Ovary (tissue), 9 donors: ENCODE data around the gene BCKDK. TPM values are rescaled to one million over a fixed set of nuclear protein-coding genes. Genes with fewer than 3 reads are reported as not detected.

Experiments used
- DNase-seq, 5 donors: peaks; one replicate each; pipeline ENCODE4 v3.0.0-alpha.2; 2019 to 2020
- H3K27ac ChIP-seq, 2 donors: fragments of 200-600 bp; one replicate each; pipeline versions ENCODE4 v1.5.1 to v1.8.0; 2019 to 2022
- H3K27me3 ChIP-seq: fragments of 200-600 bp; one replicate; pipeline ENCODE4 v1.8.0; 2022
- H3K36me3 ChIP-seq: fragments of 200-600 bp; sonication (generic); one replicate; pipeline ENCODE4 v1.5.1; 2019
- H3K4me1 ChIP-seq: one replicate; pipeline ENCODE4 v1.8.1; 2013; ENCODE audit warnings: mild to moderate bottlenecking, moderate library complexity; ENCODE audit not compliant: insufficient read depth
- H3K4me3 ChIP-seq: fragments of 200-600 bp; sonication (generic); one replicate; pipeline ENCODE4 v1.5.1; 2017
- H3K9me3 ChIP-seq, 2 donors: fragments of 200-600 bp in 1 of 2; sonication (generic) in 1 of 2; one replicate each; pipeline versions ENCODE4 v1.5.1 to v1.8.1; 2013 to 2019; ENCODE audit warnings: mild to moderate bottlenecking in 1 of 2, moderate library complexity in 1 of 2
- EP300 ChIP-seq: sonication (generic); formaldehyde crosslinking; IDR thresholded peaks from one replicate; pipeline ENCODE4 v1.6.1; 2017; ENCODE audit warnings: antibody characterized with exemption
- POLR2A ChIP-seq: fragments of 450-650 bp; IDR thresholded peaks from one replicate; pipeline ENCODE4 v1.6.1; 2017; ENCODE audit warnings: antibody characterized with exemption, mild to moderate bottlenecking, moderate library complexity
- WGBS, 3 donors: extraction: QIAGEN DNeasy Blood & Tissue Kit in 1 of 3; methylation state at CpG; one replicate each; pipeline versions ENCODE4 v1.1.5 to v1.1.7; 2013 to 2017; 5-methylcytosine and 5-hydroxymethylcytosine counted together
- intact Hi-C, 4 donors: fragments of 100-400 bp; cut with DNase I; formaldehyde crosslinking; loops; one replicate each; pipeline versions ENCODE4 v1.11.0 to v1.15.1; 2022 to 2023
- polyA plus RNA-seq, 2 donors: library from polyadenylated mRNA; stranded (reverse); fragments of 200-250 nt in 1 of 2; fragments of 350-450 nt in 1 of 2; fragmentation: Illumina TruSeq in 1 of 2; extraction: RNeasy Lipid Tissue Mini Kit (QIAGEN cat#74804) in 1 of 2; gene quantifications; one replicate each; pipeline ENCODE4 v1.2.3, GENCODE V29; 2013 to 2014
- total RNA-seq, 7 donors: library from RNA; depleted of rRNA in 2 of 7; stranded (reverse); fragments of >200 nt in 2 of 7; fragmentation: NEBNext Ultra II Directional in 3 of 7; extraction: Animal tissue kit (Norgen Biotek cat#: 25700) in 3 of 7; gene quantifications; one replicate each; pipeline versions ENCODE4 v1.1.0 to v1.2.4, GENCODE V29; 2016 to 2023
- TF ChIP-seq, protein P1 (sequence below), 3 donors: fragments of 450-650 bp in 2 of 3; fragments of 200-600 bp in 1 of 3; IDR thresholded peaks; one replicate each; pipeline versions ENCODE4 v1.5.1 to v1.8.0; 2016 to 2022; ENCODE audit warnings: antibody characterized with exemption in 3 of 3, mild to moderate bottlenecking in 1 of 3
- donor health status: DM: no; HTN: no; CAD: no; lungs with moderate emphysema.
- donor health status: DM: no; HTN: no; CAD: no.
- donor health status: Bipolar disorder and iron deficiency.
- donor health status: DM: yes; HTN: yes; CAD: no.
- donor health status: DM: no; HTN: no; CAD: no.
- donor health status: DM: yes; HTN: yes; CAD: no.

Gene BCKDK
- total and polyA plus RNA-seq, 9 donors, result 18.6 to 51.9 (median 38.6) TPM

DNA sequence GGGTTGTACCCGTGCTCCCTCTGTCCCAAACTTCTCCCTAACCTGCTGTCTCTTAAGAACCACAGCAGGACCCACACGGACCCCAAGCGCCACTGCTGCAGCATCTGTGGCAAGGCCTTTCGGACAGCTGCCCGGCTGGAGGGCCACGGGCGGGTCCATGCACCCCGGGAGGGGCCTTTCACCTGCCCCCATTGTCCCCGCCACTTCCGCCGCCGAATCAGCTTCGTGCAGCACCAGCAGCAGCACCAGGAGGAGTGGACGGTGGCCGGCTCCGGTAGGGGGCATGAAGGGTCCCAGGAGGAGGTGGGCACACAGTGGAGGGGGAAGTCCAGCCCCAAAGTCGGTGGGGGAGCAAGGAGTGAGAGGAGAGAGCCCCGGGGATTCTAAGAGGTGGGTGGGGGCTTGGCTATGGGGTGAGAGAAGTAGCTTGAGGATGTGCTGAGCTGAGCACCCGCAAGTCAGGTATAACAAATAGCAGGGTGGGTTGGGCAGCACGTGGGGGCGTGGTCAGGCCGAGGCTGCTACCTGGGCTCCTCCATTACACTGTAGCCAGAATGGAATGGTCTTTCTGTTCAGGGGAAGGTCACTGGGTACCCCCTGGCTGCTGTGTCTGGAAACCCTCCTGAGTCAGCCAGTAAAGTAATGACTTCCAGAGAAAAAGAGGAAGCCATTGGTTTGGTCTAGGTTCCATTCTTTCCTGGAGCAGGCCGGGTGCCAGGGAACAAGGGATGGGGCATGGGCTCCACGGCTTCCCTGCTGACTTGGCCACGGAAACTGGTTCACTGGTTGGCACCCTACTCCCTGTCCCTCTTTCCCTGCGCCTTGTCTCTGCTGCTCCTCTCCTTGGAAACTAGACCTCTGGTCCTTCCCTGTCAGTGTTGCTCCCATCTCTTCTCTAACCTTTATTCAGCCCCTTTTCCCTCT lies 26.5 kb upstream of the BCKDK start:
- Histone ChIP-seq H3K27me3 (no peaks in the 10 kb centered on the region), H3K9me3 (no peaks in the 10 kb centered on the region), H3K27ac (no peak overlapping the region), H3K4me3 (no peak overlapping the region), H3K36me3 (no peaks in the 10 kb centered on the region), H3K4me1 (peaks cover 2% of the 10 kb centered on the region)
- 77 to 81% (median 78%) methylated on average over 26 of the region's 26 CpGs for WGBS, 3 donors
- DNase-seq, result no peak
- intact Hi-C loops, result loop anchor here in 1 of 4 donors (10.0 kb wide), 1 partner anchor 103 kb away; the partner anchor contains the start of gene FUS
- TF ChIP-seq EP300 (no peak), POLR2A (no peak)
- TF ChIP-seq, protein P1, sequence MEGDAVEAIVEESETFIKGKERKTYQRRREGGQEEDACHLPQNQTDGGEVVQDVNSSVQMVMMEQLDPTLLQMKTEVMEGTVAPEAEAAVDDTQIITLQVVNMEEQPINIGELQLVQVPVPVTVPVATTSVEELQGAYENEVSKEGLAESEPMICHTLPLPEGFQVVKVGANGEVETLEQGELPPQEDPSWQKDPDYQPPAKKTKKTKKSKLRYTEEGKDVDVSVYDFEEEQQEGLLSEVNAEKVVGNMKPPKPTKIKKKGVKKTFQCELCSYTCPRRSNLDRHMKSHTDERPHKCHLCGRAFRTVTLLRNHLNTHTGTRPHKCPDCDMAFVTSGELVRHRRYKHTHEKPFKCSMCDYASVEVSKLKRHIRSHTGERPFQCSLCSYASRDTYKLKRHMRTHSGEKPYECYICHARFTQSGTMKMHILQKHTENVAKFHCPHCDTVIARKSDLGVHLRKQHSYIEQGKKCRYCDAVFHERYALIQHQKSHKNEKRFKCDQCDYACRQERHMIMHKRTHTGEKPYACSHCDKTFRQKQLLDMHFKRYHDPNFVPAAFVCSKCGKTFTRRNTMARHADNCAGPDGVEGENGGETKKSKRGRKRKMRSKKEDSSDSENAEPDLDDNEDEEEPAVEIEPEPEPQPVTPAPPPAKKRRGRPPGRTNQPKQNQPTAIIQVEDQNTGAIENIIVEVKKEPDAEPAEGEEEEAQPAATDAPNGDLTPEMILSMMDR (IDR thresholded peaks at IDR 0.05), result no peak

DNA sequence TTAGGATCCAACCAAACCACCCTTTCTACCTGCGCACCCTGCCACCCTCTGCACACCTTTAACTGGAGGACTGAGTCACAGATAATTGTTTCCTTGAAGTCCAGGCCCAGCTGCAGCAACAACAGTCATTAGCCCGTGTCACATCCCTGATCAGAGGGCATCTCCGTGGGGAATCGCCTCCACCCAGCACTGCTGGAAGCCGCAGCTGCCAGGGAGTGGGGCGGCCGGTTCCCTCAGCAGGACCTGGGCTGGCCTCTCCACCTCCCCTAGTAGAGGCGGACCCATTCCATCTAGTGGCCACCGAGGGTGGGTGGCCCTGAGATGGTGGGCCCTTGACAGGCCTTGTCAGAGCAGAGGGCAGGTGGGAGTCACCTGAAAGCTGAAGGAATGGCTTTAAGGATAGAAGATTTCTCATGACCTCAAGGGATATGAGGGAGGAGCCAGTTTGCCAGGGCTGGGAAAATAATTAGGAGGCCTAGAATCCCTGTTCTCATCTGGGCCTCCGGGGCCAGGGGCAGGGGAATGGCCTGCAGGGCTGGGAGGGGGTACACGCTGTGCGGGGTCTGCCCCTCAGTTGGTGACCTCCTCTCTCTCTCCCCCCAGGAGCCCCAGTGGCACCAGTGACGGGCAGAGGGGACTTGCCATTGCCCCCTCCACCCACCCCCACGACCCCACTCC lies 25.7 kb upstream of the BCKDK start:
- TF ChIP-seq POLR2A (no peak), EP300 (no peak)
- TF ChIP-seq, protein P1 (IDR thresholded peaks at IDR 0.05), result no peak
- H3K9me3 ChIP-seq, result no peaks in the 10 kb centered on the region
- no peaks in the 10 kb centered on the region for H3K27me3 ChIP-seq
- H3K36me3 ChIP-seq, result no peaks in the 10 kb centered on the region
- intact Hi-C loops, result loop anchor here in 1 of 4 donors (10.0 kb wide), 1 partner anchor 102 kb away; the partner anchor contains the start of gene FUS
- peaks cover 2% of the 10 kb centered on the region for H3K4me1 ChIP-seq
- WGBS, 3 donors, result 62 to 76% (median 63%) methylated on average over 13 to 14 of the region's 14 CpGs
- H3K4me3 ChIP-seq, result no peak overlapping the region
- DNase-seq, result peak in 1 of 5 donors; percentile 16
- H3K27ac ChIP-seq, result no peak overlapping the region

DNA sequence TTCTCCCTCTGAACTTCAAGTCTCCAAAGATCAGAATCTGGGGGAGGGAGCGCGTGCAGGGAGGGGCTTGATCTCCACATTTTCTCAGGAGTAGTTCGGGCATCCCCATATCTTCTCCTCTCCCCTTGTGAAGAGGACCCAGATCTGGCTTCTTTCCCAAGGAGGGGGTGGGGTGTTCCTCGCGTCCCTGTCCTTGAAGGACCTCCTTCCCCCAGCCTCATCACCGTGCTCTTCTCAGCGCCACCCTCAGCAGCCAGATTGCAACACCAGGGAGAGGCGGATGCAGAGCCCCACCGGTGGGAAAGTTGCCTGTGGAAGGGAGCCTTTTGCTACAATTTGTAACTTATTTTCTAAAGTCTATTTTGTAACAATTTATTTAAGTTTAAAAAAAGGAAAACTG lies 25.1 kb upstream of the BCKDK start:
- TF ChIP-seq, protein P1 (IDR thresholded peaks at IDR 0.05), result no peak
- no peak for TF ChIP-seq EP300
- TF ChIP-seq POLR2A, result no peak
- Histone ChIP-seq H3K4me3 (no peak overlapping the region), H3K27me3 (no peaks in the 10 kb centered on the region), H3K36me3 (no peaks in the 10 kb centered on the region), H3K9me3 (no peaks in the 10 kb centered on the region), H3K27ac (no peak overlapping the region), H3K4me1 (peaks cover 2% of the 10 kb centered on the region)
- intact Hi-C loops, result loop anchor here in 1 of 4 donors (10.0 kb wide), 1 partner anchor 102 kb away; the partner anchor contains the start of gene FUS
- DNase-seq, result no peak
- 35 to 47% (median 37%) methylated on average over 9 of the region's 9 CpGs for WGBS, 3 donors

DNA sequence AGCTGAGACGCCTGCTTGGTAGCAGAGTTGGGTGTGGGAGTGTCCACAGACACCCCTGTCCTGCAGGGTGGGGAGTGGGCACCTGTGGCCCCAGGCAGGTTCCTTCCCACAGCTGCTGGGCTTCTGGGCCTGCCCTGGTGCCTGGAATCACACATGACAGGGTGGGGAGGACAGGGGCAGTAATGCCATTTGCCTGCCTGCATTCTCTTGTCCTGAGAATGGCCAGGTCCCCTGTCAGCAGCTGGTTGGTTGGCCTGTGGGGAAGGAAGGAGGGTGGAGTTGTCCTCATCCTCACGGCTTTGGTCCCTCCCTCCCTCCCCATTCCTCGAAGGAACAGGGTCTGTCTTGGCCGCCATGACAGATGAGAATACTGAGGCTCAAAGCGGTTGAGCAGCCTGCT lies 24.6 kb upstream of the BCKDK start:
- no peak overlapping the region for H3K27ac ChIP-seq
- H3K4me1 ChIP-seq, result peaks cover 2% of the 10 kb centered on the region
- WGBS, 3 donors, result 52 to 77% (median 64%) methylated on average over 5 of the region's 5 CpGs
- no peaks in the 10 kb centered on the region for H3K9me3 ChIP-seq
- no peak for TF ChIP-seq EP300
- no peak for TF ChIP-seq POLR2A
- TF ChIP-seq, protein P1 (IDR thresholded peaks at IDR 0.05), result no peak
- no peak for DNase-seq
- H3K27me3 ChIP-seq, result no peaks in the 10 kb centered on the region
- H3K36me3 ChIP-seq, result no peaks in the 10 kb centered on the region
- no peak overlapping the region for H3K4me3 ChIP-seq
- intact Hi-C loops, result loop anchor here in 1 of 4 donors (10.0 kb wide), 1 partner anchor 101 kb away; the partner anchor contains the start of gene FUS
